MG63 (cell line): ENCODE results near the gene BCL6B. TPM values are rescaled to one million over a fixed set of nuclear protein-coding genes. Genes with fewer than 3 reads are reported as not detected.
"Not testable (repeated sequence)": the region's sequence is repeated elsewhere in the genome, so short reads cannot be mapped to it uniquely, and the experiment has no call there.

ENCODE experiments used
- DNase-seq: peaks from one replicate; pipeline ENCODE4 v3.0.0-alpha.2; 2020
- H3K27me3 ChIP-seq: fragments of 250-450 bp; sonication (Bioruptor Pico); 2 replicates; pipeline ENCODE4 v1.5.1; 2020; ENCODE audit warnings: mild to moderate bottlenecking, moderate library complexity
- H3K36me3 ChIP-seq: fragments of 250-450 bp; sonication (Bioruptor Pico); 2 replicates; pipeline ENCODE4 v1.5.1; 2020; ENCODE audit warnings: mild to moderate bottlenecking, moderate library complexity
- H3K4me3 ChIP-seq: fragments of 250-450 bp; sonication (Bioruptor Pico); 2 replicates; pipeline ENCODE4 v1.5.1; 2020; ENCODE audit warnings: mild to moderate bottlenecking, moderate library complexity
- H3K9me3 ChIP-seq: fragments of 250-450 bp; sonication (Bioruptor Pico); 2 replicates; pipeline ENCODE4 v1.5.1; 2020; ENCODE audit warnings: mild to moderate bottlenecking, moderate library complexity
- total RNA-seq: library from RNA; depleted of rRNA; stranded (reverse); fragments of >200 nt; shearing (Covaris generic); gene quantifications from 2 replicates; pipeline ENCODE4 v1.2.3, GENCODE V29; 2014; ENCODE audit warnings: low replicate concordance

BCL6B gene
- total RNA-seq, 1 experiment from 2014 or later = 0.36 TPM

GRCh38 chr17:7042501-7043181, 19.8 kb downstream of the BCL6B start:
- DNase-seq = no peak
- no peaks in the 10 kb centered on the region for H3K36me3 ChIP-seq
- H3K4me3 ChIP-seq = no peak overlapping the region
- no peaks in the 10 kb centered on the region for H3K27me3 ChIP-seq
- H3K9me3 ChIP-seq = no peaks in the 10 kb centered on the region

- DNase-seq = no peak
- H3K4me3 ChIP-seq = no peak overlapping the region
- no peaks in the 10 kb centered on the region for H3K36me3 ChIP-seq
- H3K9me3 ChIP-seq = no peaks in the 10 kb centered on the region
- H3K27me3 ChIP-seq = no peaks in the 10 kb centered on the region
Observed at GRCh38 chr17:7043182-7043496, 20.3 kb downstream of the BCL6B start.

- DNase-seq = no peak
- H3K27me3 ChIP-seq = no peaks in the 10 kb centered on the region
- no peaks in the 10 kb centered on the region for H3K36me3 ChIP-seq
- H3K9me3 ChIP-seq = no peaks in the 10 kb centered on the region
- H3K4me3 ChIP-seq = no peak within 1 kb of the TSS
Observed at GRCh38 chr17:7043497-7044198, 20.8 kb downstream of the BCL6B start, which contains the start of gene SLC16A11. SLC16A11 (minus strand) TSS chr17:7044092; CDS start chr17:7043513, 579 bp downstream.

- Histone ChIP-seq H3K4me3 (no peak overlapping the region), H3K9me3 (no peaks in the 10 kb centered on the region), H3K36me3 (no peaks in the 10 kb centered on the region), H3K27me3 (no peaks in the 10 kb centered on the region)
- no peak for DNase-seq
Observed at GRCh38 chr17:7045492-7046126, 22.8 kb downstream of the BCL6B start.

- no peak for DNase-seq
- Histone ChIP-seq H3K27me3 (no peaks in the 10 kb centered on the region), H3K4me3 (no peak overlapping the region), H3K36me3 (no peaks in the 10 kb centered on the region), H3K9me3 (no peaks in the 10 kb centered on the region)
Observed at GRCh38 chr17:7046127-7046724, 23.4 kb downstream of the BCL6B start.

- H3K27me3 ChIP-seq, H3K36me3 ChIP-seq, H3K4me3 ChIP-seq, H3K9me3 ChIP-seq, DNase-seq: not testable (repeated sequence)
Observed at GRCh38 chr17:7046725-7047397, 24.0 kb downstream of the BCL6B start.

- Histone ChIP-seq H3K4me3 (no peak overlapping the region), H3K36me3 (no peaks in the 10 kb centered on the region), H3K9me3 (no peaks in the 10 kb centered on the region), H3K27me3 (no peaks in the 10 kb centered on the region)
- DNase-seq = no peak
Observed at GRCh38 chr17:7047566-7047965, 24.7 kb downstream of the BCL6B start.

- H3K27me3 ChIP-seq = no peaks in the 10 kb centered on the region
- no peaks in the 10 kb centered on the region for H3K9me3 ChIP-seq
- no peak overlapping the region for H3K4me3 ChIP-seq
- H3K36me3 ChIP-seq = no peaks in the 10 kb centered on the region
- no peak for DNase-seq
Observed at GRCh38 chr17:7048968-7049367, 26.1 kb downstream of the BCL6B start.

- not testable (repeated sequence) for H3K27me3 ChIP-seq, H3K4me3 ChIP-seq
Observed at GRCh38 chr17:7050583-7050982, 27.7 kb downstream of the BCL6B start.

GRCh38 chr17:7056386-7056785, 33.5 kb downstream of the BCL6B start:
- Histone ChIP-seq H3K4me3 (no peak overlapping the region), H3K27me3 (no peaks in the 10 kb centered on the region), H3K9me3 (no peaks in the 10 kb centered on the region), H3K36me3 (no peaks in the 10 kb centered on the region)
- DNase-seq = peak; percentile 53

More at GRCh38 chr17:7050583-7050982, 27.7 kb downstream of the BCL6B start:
- H3K36me3 ChIP-seq, H3K9me3 ChIP-seq, DNase-seq: not testable (repeated sequence)

GRCh38 chr17:7058831-7059447, 36.1 kb downstream of the BCL6B start:
- Histone ChIP-seq H3K4me3 (no peak overlapping the region), H3K9me3 (no peaks in the 10 kb centered on the region), H3K27me3 (no peaks in the 10 kb centered on the region), H3K36me3 (no peaks in the 10 kb centered on the region)
- no peak for DNase-seq

- peak; percentile 74 for DNase-seq
- no peaks in the 10 kb centered on the region for H3K27me3 ChIP-seq
- no peaks in the 10 kb centered on the region for H3K36me3 ChIP-seq
- H3K9me3 ChIP-seq = no peaks in the 10 kb centered on the region
- H3K4me3 ChIP-seq = no peak overlapping the region
Observed at GRCh38 chr17:7060165-7060891, 37.5 kb downstream of the BCL6B start.

- H3K4me3 ChIP-seq = no peak overlapping the region
- H3K27me3 ChIP-seq = no peaks in the 10 kb centered on the region
- no peaks in the 10 kb centered on the region for H3K36me3 ChIP-seq
- no peak for DNase-seq
- no peaks in the 10 kb centered on the region for H3K9me3 ChIP-seq
Observed at GRCh38 chr17:7063518-7064094, 40.8 kb downstream of the BCL6B start.

GRCh38 chr17:7064261-7064660, 41.4 kb downstream of the BCL6B start:
- DNase-seq = peak; percentile 84
- Histone ChIP-seq H3K36me3 (no peaks in the 10 kb centered on the region), H3K4me3 (no peak overlapping the region), H3K27me3 (no peaks in the 10 kb centered on the region), H3K9me3 (no peaks in the 10 kb centered on the region)

- Histone ChIP-seq H3K4me3 (no peak overlapping the region), H3K9me3 (no peaks in the 10 kb centered on the region), H3K36me3 (no peaks in the 10 kb centered on the region), H3K27me3 (no peaks in the 10 kb centered on the region)
- no peak for DNase-seq
Observed at GRCh38 chr17:7067198-7067597, 44.3 kb downstream of the BCL6B start.

GRCh38 chr17:7068268-7068667, 45.4 kb downstream of the BCL6B start:
- Histone ChIP-seq H3K4me3 (no peak overlapping the region), H3K9me3 (no peaks in the 10 kb centered on the region), H3K36me3 (no peaks in the 10 kb centered on the region), H3K27me3 (no peaks in the 10 kb centered on the region)
- no peak for DNase-seq
